ENCODE data around the gene ANKRD60. TPM values are rescaled to one million over a fixed set of nuclear protein-coding genes. Genes with fewer than 3 reads are reported as not detected.
A peak's percentile ranks its signal among the peaks of the same experiment; 100 is the strongest.

The ANKRD60 gene
- total RNA-seq, 1 donor, result not detected

DNA sequence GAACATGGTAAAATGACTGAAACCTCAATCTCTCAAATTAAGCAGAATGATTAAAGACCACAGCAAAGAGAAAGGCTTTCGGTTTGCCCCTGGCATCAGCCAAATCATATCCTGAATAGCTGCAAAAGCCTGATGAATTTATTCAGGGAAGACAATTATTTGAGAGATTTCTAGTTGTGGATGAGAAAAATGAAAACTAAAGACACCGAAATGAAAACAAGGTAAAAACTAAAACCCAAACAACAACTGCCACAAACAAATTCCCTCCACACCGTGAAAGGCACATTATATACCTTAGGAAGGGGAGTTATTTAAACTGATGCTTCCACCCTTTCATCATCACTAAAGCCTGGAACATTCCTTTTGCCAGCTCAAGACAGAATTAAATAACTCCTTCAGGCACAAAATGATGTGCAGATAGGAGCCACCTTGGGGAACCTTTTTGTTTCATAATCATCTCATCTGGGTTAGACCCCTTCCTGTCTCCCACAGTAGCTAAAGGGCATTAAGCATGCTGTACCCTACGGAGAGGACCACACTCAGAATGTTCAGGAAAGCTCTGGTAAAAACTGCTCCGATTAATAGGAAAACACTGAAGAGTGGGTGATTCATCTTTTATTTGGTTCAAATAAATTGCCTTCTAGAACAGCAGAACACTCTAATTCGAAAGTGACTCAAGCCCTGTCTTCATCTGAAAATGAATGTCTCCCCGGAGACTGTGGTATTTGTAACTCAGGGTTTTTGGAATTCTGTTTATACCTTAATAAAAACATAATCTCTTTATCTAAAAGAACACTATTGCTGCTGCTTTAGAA lies 9.1 kb upstream of the ANKRD60 start:
- Histone ChIP-seq H3K4me2 (ENCODE audit: insufficient read depth, low read length) (peak overlapping the region; percentile 94), H2AFZ (ENCODE audit: low read length) (no peak overlapping the region), H3K27ac (ENCODE audit: low read depth, low read length) (peak overlapping the region; percentile 85), H3K27me3 (ENCODE audit: insufficient read depth, low read length) (no peaks in the 10 kb centered on the region), H3K4me1 (ENCODE audit: insufficient read depth, low read length) (peaks cover 15% of the 10 kb centered on the region), H3K4me3 (ENCODE audit: insufficient read depth, low read length) (peak overlapping the region; percentile 75), H4K20me1 (ENCODE audit: insufficient read depth, low read length) (peaks cover 16% of the 10 kb centered on the region), H3K9me3 (ENCODE audit: low read depth, low read length) (no peaks in the 10 kb centered on the region), H3K36me3 (ENCODE audit: insufficient read depth, low read length) (peaks cover 24% of the 10 kb centered on the region), H3K79me2 (ENCODE audit: insufficient read depth, low read length) (no peaks in the 10 kb centered on the region)
- peak; percentile 89 for DNase-seq (ENCODE audit: insufficient read length, low spot score, missing footprints)
- TF ChIP-seq CTCF (IDR thresholded peaks at IDR 0.05; ENCODE audit: extremely low read depth, low read depth, low read length), result no peak

GRCh38 chr20:58236612-58237317 lies 8.3 kb upstream of the ANKRD60 start:
- Histone ChIP-seq H3K4me3 (ENCODE audit: insufficient read depth, low read length) (peak overlapping the region; percentile 75), H3K79me2 (ENCODE audit: insufficient read depth, low read length) (no peaks in the 10 kb centered on the region), H3K4me1 (ENCODE audit: insufficient read depth, low read length) (peaks cover 15% of the 10 kb centered on the region), H3K27ac (ENCODE audit: low read depth, low read length) (peak overlapping the region; percentile 85), H3K36me3 (ENCODE audit: insufficient read depth, low read length) (peaks cover 30% of the 10 kb centered on the region), H3K9me3 (ENCODE audit: low read depth, low read length) (no peaks in the 10 kb centered on the region), H2AFZ (ENCODE audit: low read length) (peak overlapping the region; percentile 43), H3K4me2 (ENCODE audit: insufficient read depth, low read length) (peak overlapping the region; percentile 94), H3K27me3 (ENCODE audit: insufficient read depth, low read length) (no peaks in the 10 kb centered on the region), H4K20me1 (ENCODE audit: insufficient read depth, low read length) (peaks cover 16% of the 10 kb centered on the region)
- peak; percentile 89 for TF ChIP-seq CTCF (IDR thresholded peaks at IDR 0.05; ENCODE audit: extremely low read depth, low read depth, low read length)
- DNase-seq (ENCODE audit: insufficient read length, low spot score, missing footprints), result peak; percentile 92

GRCh38 chr20:58235010-58235409 lies 6.6 kb upstream of the ANKRD60 start:
- Histone ChIP-seq H4K20me1 (ENCODE audit: insufficient read depth, low read length) (peaks cover 21% of the 10 kb centered on the region), H2AFZ (ENCODE audit: low read length) (no peak overlapping the region), H3K79me2 (ENCODE audit: insufficient read depth, low read length) (no peaks in the 10 kb centered on the region), H3K4me1 (ENCODE audit: insufficient read depth, low read length) (peaks cover 15% of the 10 kb centered on the region), H3K4me3 (ENCODE audit: insufficient read depth, low read length) (no peak overlapping the region), H3K36me3 (ENCODE audit: insufficient read depth, low read length) (peaks cover 34% of the 10 kb centered on the region), H3K4me2 (ENCODE audit: insufficient read depth, low read length) (no peak overlapping the region), H3K9me3 (ENCODE audit: low read depth, low read length) (no peaks in the 10 kb centered on the region), H3K27me3 (ENCODE audit: insufficient read depth, low read length) (no peaks in the 10 kb centered on the region), H3K27ac (ENCODE audit: low read depth, low read length) (no peak overlapping the region)
- no peak for TF ChIP-seq CTCF (IDR thresholded peaks at IDR 0.05; ENCODE audit: extremely low read depth, low read depth, low read length)
- DNase-seq (ENCODE audit: insufficient read length, low spot score, missing footprints), result no peak
